A673 (cell line): ENCODE results near the gene SOCS3.

Experiments used
- CTCF ChIP-seq: fragments of 300-800, 200-600 bp; sonication (generic); conservative IDR thresholded peaks from 2 replicates; pipeline ENCODE4 v1.5.1; 2017; ENCODE audit warnings: low read depth, mild to moderate bottlenecking, antibody characterized with exemption, low read length, moderate library complexity, mixed read lengths
- EZH2 ChIP-seq: fragments of 200-600 bp; sonication (generic); IDR thresholded peaks from 2 replicates; pipeline ENCODE4 v1.6.1; 2017; ENCODE audit warnings: borderline replicate concordance, low read depth, mild to moderate bottlenecking, mixed read lengths, antibody characterized with exemption, low read length; ENCODE audit not compliant: poor library complexity, severe bottlenecking

- TF ChIP-seq CTCF (no peak), EZH2 (no peak)
These were observed 13.0 kb upstream of the SOCS3 start for GRCh38 chr17:78372841-78373240.
